AG04450 (cell line): Measurements from ENCODE around the gene MEG3. TPM values are rescaled to one million over a fixed set of nuclear protein-coding genes. Genes with fewer than 3 reads are reported as not detected.

ENCODE experiments used
- CTCF ChIA-PET: fragments of 300-600, 350-600 bp; formaldehyde crosslinking; extraction: SDS; loops from one replicate; lab custom pipeline; 2022; ENCODE audit warnings: antibody characterized with exemption, inconsistent platforms; lab: Charles Lee
- POLR2A ChIA-PET: fragments of 350-600 bp; formaldehyde crosslinking; extraction: SDS; loops from one replicate; lab custom pipeline; 2021; ENCODE audit warnings: antibody characterized with exemption, inconsistent platforms; lab: Yijun Ruan, JAX
- DNase-seq: peaks from one replicate; pipeline ENCODE4 v3.0.0-alpha.2; 2011; ENCODE audit warnings: low read depth, low spot score
- H3K27ac ChIP-seq: one replicate; pipeline ENCODE4 v1.5.1; 2012; ENCODE audit warnings: low read depth, low read length, control low read depth
- H3K27me3 ChIP-seq: one replicate; pipeline ENCODE4 v1.6.0; 2012; ENCODE audit warnings: low read length; ENCODE audit not compliant: control insufficient read depth, insufficient read depth
- H3K4me3 ChIP-seq: 2 replicates; pipeline ENCODE4 v1.5.1; 2011; ENCODE audit warnings: mild to moderate bottlenecking, low read depth, low read length, control low read depth
- H3K9me3 ChIP-seq: 2 replicates; pipeline ENCODE4 v1.5.1; 2012; ENCODE audit warnings: low read length; ENCODE audit not compliant: control insufficient read depth, insufficient read depth
- CTCF ChIP-seq: IDR thresholded peaks from 2 replicates; pipeline ENCODE4 v1.5.1; 2011; ENCODE audit warnings: low read depth, low read length, control low read depth, inconsistent platforms
- polyA minus RNA-seq: library from RNA; depleted of rRNA, polyadenylated mRNA; stranded (reverse); fragments of >200 nt; gene quantifications from 2 replicates; pipeline ENCODE4 v1.2.3, GENCODE V29; 2011; rRNA and poly(A)+ RNA removed
- polyA plus RNA-seq: library from polyadenylated mRNA; depleted of rRNA; stranded (reverse); fragments of >200 nt; gene quantifications from 2 replicates; pipeline ENCODE4 v1.2.3, GENCODE V29; 2011; rRNA removed

MEG3 gene
- 306 and 310 TPM in 2 replicates for polyA plus RNA-seq
- polyA minus RNA-seq, result 116 and 134 TPM in 2 replicates

DNA sequence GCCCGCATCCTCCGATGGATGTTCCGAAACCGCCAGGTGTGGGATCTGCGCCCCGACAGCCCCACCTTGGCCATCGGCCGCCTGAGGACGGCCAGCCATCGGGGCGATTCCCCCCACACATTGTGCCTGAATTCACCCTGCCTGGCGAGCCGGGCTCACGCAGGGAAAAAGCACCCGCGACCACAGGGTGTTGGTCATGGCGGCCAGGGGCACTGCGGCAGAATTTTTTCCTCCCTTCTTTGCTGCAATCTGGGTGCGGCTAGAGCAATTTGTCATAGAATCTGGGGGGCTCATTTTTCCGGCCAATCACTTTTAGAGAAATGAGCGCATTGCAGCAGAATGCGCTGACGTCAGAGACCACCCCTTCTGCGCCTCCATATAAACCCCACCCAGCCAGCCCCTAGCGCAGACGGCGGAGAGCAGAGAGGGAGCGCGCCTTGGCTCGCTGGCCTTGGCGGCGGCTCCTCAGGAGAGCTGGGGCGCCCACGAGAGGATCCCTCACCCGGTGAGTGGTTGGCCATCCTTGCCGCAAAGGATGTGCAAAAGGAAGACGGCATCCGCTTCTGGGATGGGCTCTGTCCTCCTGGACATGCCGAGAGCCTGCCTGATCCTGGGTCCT is at the start of gene MEG3:
Gene MEG3, plus strand, starts transcription at position 406 of the 619 bp plus-strand sequence.
- Histone ChIP-seq H3K27me3 (no peaks in the 10 kb centered on the region), H3K4me3 (peak within 1 kb of the TSS; percentile 86), H3K9me3 (peaks cover 32% of the 10 kb centered on the region), H3K27ac (peak within 1 kb of the TSS; percentile 85)
- TF ChIP-seq CTCF, result no peak
- POLR2A ChIA-PET, result interaction anchor here (0.6 to 2.8 kb wide), 12 partner anchors 10 to 441 kb away, joined by 3 to 20 read pairs (median 4); no protein-coding TSS in a partner anchor
- CTCF ChIA-PET, result no interaction called here
- DNase-seq, result peak; percentile 65

DNA sequence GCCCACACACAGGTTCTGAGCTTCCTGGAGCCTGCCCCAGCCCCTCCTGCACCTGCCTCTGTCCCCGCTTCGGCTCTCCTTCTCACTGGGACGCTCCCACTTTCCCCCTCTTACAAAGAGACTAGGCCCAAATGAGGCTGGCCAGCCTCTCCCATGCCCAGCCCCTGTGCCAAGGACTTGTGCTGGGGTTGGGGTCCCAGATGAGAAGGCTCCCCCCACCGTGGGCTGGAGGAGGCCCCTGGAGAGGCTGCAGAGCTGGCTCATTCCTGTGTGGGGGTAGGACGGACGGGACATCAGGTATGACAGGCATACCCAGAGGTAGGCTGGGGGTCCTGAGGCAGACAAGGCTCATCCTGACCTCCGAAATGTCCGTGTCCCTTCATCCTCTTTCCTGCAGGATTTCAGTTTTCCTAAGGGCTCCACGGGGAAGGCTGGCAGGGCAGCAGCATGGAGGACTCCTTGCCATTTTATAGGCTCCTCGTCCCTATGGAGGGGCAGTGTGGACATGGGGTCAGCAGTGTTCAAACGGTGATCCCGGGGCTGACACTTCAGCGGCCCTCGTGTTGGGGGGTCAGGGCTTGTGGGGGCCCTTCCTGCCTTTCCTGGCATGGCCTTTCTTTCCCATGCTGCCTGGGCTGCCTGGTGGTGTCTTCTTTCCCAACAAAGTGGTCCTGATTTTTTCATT is 49.1 kb upstream of the MEG3 start:
- DNase-seq, result no peak
- TF ChIP-seq CTCF, result no peak
- ChIA-PET POLR2A (no interaction called here), CTCF (no interaction called here)
- Histone ChIP-seq H3K27me3 (peaks cover 25% of the 10 kb centered on the region), H3K9me3 (no peaks in the 10 kb centered on the region; the same call in 1 of the 2 replicates), H3K27ac (no peak overlapping the region), H3K4me3 (no peak overlapping the region)

GRCh38 chr14:100777366-100777817 is 48.5 kb upstream of the MEG3 start:
- H3K9me3 ChIP-seq, result no peaks in the 10 kb centered on the region; the same call in 1 of the 2 replicates
- H3K27ac ChIP-seq, result no peak overlapping the region
- no peak overlapping the region for H3K4me3 ChIP-seq
- no peak for DNase-seq
- CTCF ChIA-PET, result no interaction called here
- no peak for TF ChIP-seq CTCF
- POLR2A ChIA-PET, result no interaction called here
- peaks cover 26% of the 10 kb centered on the region for H3K27me3 ChIP-seq

- no peak for DNase-seq
- Histone ChIP-seq H3K4me3 (no peak overlapping the region), H3K27ac (no peak overlapping the region), H3K27me3 (peaks cover 31% of the 10 kb centered on the region), H3K9me3 (no peaks in the 10 kb centered on the region; the same call in 1 of the 2 replicates)
- ChIA-PET POLR2A (no interaction called here), CTCF (no interaction called here)
- TF ChIP-seq CTCF, result no peak
Observed at GRCh38 chr14:100777818-100778525, 47.9 kb upstream of the MEG3 start.
